HepG2 (cell line): ENCODE results near the gene RPTOR.

ENCODE experiments used
- CTCF ChIP-seq: sonication (generic); formaldehyde crosslinking; IDR thresholded peaks from 2 replicates; pipeline ENCODE4 v1.5.0; 2020; ENCODE audit warnings: mild to moderate bottlenecking, missing genetic modification reagents, moderate library complexity
- EP300 ChIP-seq, 3 experiments: sonication (generic) in 1 of 3; formaldehyde crosslinking in 1 of 3; IDR thresholded peaks; 2 replicates each; pipeline versions ENCODE4 v1.5.1 to v1.6.1; 2011 to 2020; ENCODE audit warnings: low read depth in 2 of 3, low read length in 2 of 3, borderline replicate concordance in 1 of 3, improper control_type of control experiment in 1 of 3, mild to moderate bottlenecking in 1 of 3, missing genetic modification reagents in 1 of 3, moderate library complexity in 1 of 3
- JUNB ChIP-seq: sonication (generic); formaldehyde crosslinking; IDR thresholded peaks from 2 replicates; pipeline ENCODE4 v1.8.0; 2022; ENCODE audit warnings: missing genetic modification reagents, mild to moderate bottlenecking, borderline replicate concordance
- MAFK ChIP-seq, 2 experiments: IDR thresholded peaks in 1 of 2; conservative IDR thresholded peaks in 1 of 2; 2 replicates each; pipeline ENCODE4 v1.6.1; 2011; ENCODE audit warnings: improper control_type of control experiment in 2 of 2, low read length in 2 of 2
- MNT ChIP-seq: fragments of 450-650 bp; IDR thresholded peaks from 2 replicates; pipeline ENCODE4 v1.6.1; 2016
- RBFOX2 ChIP-seq: fragments of 200-400 bp; formaldehyde crosslinking; IDR thresholded peaks from 2 replicates; pipeline ENCODE4 v1.6.1; 2017; ENCODE audit warnings: low read depth, mild to moderate bottlenecking, low read length
- ZSCAN12 ChIP-seq: sonication (generic); formaldehyde crosslinking; IDR thresholded peaks from 2 replicates; pipeline ENCODE4 v1.9.0; 2021; ENCODE audit warnings: mild to moderate bottlenecking, missing genetic modification reagents
- ZXDC ChIP-seq: sonication (generic); formaldehyde crosslinking; IDR thresholded peaks from 2 replicates; pipeline ENCODE4 v1.5.0; 2020; ENCODE audit warnings: mild to moderate bottlenecking, missing genetic modification reagents

GRCh38 chr17:80898716-80899115, 354.1 kb downstream of the RPTOR start:
- no peak for TF ChIP-seq EP300 (IDR thresholded peaks at IDR 0.05; ENCODE audit: low read depth in 2 of 2, low read length in 2 of 2)
- no peak for TF ChIP-seq EP300 (CRISPR knock-in tag; IDR thresholded peaks at IDR 0.05; ENCODE audit: borderline replicate concordance)
- TF ChIP-seq CTCF, result no peak
- no peak for TF ChIP-seq MAFK (conservative IDR thresholded peaks at IDR 0.05 in 1 of 2, IDR thresholded peaks at IDR 0.05 in 1 of 2; ENCODE audit: low read length in 2 of 2)
- no peak for TF ChIP-seq ZXDC (CRISPR knock-in tag)
- no peak for TF ChIP-seq JUNB
- no peak for TF ChIP-seq RBFOX2
- no peak for TF ChIP-seq ZSCAN12 (CRISPR knock-in tag)
- TF ChIP-seq MNT, result no peak
